Caco-2 (cell line): Measurements from ENCODE around the gene NCKAP5. TPM values are rescaled to one million over a fixed set of nuclear protein-coding genes. Genes with fewer than 3 reads are reported as not detected.

Experiments used
- BruUV-seq: library from RNA; stranded (reverse); fragments of 400-500 nt; replicated peaks from 2 replicates; lab custom pipeline; 2021; lab: Mats Ljungman, UMichigan
- CTCF ChIA-PET: fragments of 300-600 bp; sonication (Branson Sonifier 250); formaldehyde crosslinking; loops from one replicate; lab custom pipeline; 2022; ENCODE audit warnings: antibody characterized with exemption; lab: Charles Lee
- POLR2A ChIA-PET: fragments of 300-600 bp; sonication (Branson Sonifier 250); formaldehyde crosslinking; loops from one replicate; lab custom pipeline; 2022; ENCODE audit warnings: antibody characterized with exemption; lab: Charles Lee
- DNase-seq, 2 experiments: peaks; one replicate each; pipeline versions ENCODE4 v3.0.0 to v3.0.0-alpha.2; 2020 to 2022
- H3K27me3 ChIP-seq: replicated peaks from 2 replicates; pipeline ENCODE4 v1.6.0; 2011; ENCODE audit warnings: low read length; ENCODE audit not compliant: control insufficient read depth, insufficient read depth
- H3K36me3 ChIP-seq: 2 replicates; pipeline ENCODE4 v1.5.1; 2011; ENCODE audit warnings: low read length; ENCODE audit not compliant: control insufficient read depth, insufficient read depth
- H3K4me1 ChIP-seq: fragments of 250-450 bp; sonication (Bioruptor Pico); 2 replicates; pipeline ENCODE4 v1.5.1; 2020; ENCODE audit warnings: mild to moderate bottlenecking
- H3K4me3 ChIP-seq: 2 replicates; pipeline ENCODE4 v1.5.1; 2011; ENCODE audit warnings: low read depth, mild to moderate bottlenecking, control low read depth, low read length
- H3K9me3 ChIP-seq: fragments of 250-450 bp; sonication (Bioruptor Pico); 2 replicates; pipeline ENCODE4 v1.5.1; 2020; ENCODE audit warnings: mild to moderate bottlenecking, moderate library complexity
- H3K27ac Mint-ChIP-seq: one replicate; pipeline ENCODE4 v1.8.0; 2022; ENCODE audit warnings: mixed read lengths; ENCODE audit not compliant: unreplicated experiment
- H3K27me3 Mint-ChIP-seq: one replicate; pipeline ENCODE4 v1.8.0; 2022; ENCODE audit warnings: mixed read lengths; ENCODE audit not compliant: insufficient read depth, unreplicated experiment
- H3K36me3 Mint-ChIP-seq: one replicate; pipeline ENCODE4 v1.8.0; 2022; ENCODE audit warnings: mild to moderate bottlenecking, mixed read lengths; ENCODE audit not compliant: insufficient read depth, unreplicated experiment
- H3K4me1 Mint-ChIP-seq: one replicate; pipeline ENCODE4 v1.8.0; 2022; ENCODE audit warnings: low read depth, mixed read lengths; ENCODE audit not compliant: unreplicated experiment
- H3K4me3 Mint-ChIP-seq: one replicate; pipeline ENCODE4 v1.8.0; 2022; ENCODE audit warnings: mild to moderate bottlenecking, moderate library complexity, mixed read lengths; ENCODE audit not compliant: unreplicated experiment
- H3K9me3 Mint-ChIP-seq: one replicate; pipeline ENCODE4 v1.8.0; 2022; ENCODE audit warnings: mixed read lengths; ENCODE audit not compliant: unreplicated experiment
- intact Hi-C: fragments of 100-400 bp; cut with micrococcal nuclease; formaldehyde crosslinking; loops from one replicate; pipeline ENCODE4 v1.10.0; 2022; ENCODE audit not compliant: unreplicated experiment
- total RNA-seq: library from RNA; stranded (reverse); gene quantifications from 2 replicates; pipeline ENCODE4 v1.2.3, GENCODE V29; 2022
- TF ChIP-seq, protein P1 (sequence below), 2 experiments: fragments of 200-600 bp in 1 of 2; IDR thresholded peaks; 1 replicate in 1 of 2; 2 replicates in 1 of 2; pipeline versions ENCODE4 v1.5.1 to v1.8.0; 2011 to 2022; ENCODE audit warnings: antibody characterized with exemption in 1 of 2, control low read depth in 1 of 2, inconsistent platforms in 1 of 2, low read depth in 1 of 2, low read length in 1 of 2, mild to moderate bottlenecking in 1 of 2, moderate library complexity in 1 of 2; ENCODE audit not compliant: insufficient read depth in 1 of 2, severe bottlenecking in 1 of 2, unreplicated experiment in 1 of 2

The NCKAP5 gene
- total RNA-seq, 1 experiment from 2014 or later, result 3.8 TPM

DNA sequence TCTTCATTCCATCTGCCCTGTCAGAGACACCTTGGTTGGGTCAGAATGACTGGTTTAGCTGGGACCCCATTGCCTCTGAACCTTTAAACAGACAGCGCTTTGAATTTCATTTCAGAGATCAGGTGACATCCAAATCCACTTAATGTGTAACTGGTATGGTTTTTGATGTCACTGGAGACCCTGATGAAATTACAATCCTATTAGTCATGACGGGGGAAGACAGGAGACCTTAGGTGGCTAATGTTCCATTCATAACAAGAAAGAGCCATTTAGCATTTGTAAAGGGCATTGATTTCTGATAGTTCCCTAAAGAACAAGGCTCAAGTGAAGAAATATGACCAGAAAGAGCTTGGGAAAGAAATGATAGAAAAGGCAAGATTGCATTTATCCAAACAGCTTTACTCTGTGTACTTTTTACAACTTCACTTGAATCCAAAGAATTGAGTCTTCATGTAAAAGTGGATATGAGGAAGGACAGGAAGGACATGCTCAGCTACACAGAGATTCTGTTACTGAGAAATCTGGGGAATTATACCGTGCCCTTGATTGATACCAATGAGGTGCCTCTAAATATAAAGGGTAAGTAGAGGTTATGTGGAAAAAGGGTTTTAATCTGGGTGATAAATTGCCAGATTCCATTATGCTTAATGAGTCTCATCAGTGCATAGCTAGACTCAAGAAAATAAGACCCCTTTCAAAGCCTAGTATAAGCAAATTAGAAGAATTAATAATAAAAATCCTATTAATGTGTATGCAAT, 198.2 kb downstream of the NCKAP5 start:
- no peak for DNase-seq
- ChIA-PET POLR2A (no interaction called here), CTCF (no interaction called here)
- peaks cover 4% of the 10 kb centered on the region for H3K27me3 Mint-ChIP-seq
- no peak overlapping the region for H3K4me3 ChIP-seq
- TF ChIP-seq, protein P1, sequence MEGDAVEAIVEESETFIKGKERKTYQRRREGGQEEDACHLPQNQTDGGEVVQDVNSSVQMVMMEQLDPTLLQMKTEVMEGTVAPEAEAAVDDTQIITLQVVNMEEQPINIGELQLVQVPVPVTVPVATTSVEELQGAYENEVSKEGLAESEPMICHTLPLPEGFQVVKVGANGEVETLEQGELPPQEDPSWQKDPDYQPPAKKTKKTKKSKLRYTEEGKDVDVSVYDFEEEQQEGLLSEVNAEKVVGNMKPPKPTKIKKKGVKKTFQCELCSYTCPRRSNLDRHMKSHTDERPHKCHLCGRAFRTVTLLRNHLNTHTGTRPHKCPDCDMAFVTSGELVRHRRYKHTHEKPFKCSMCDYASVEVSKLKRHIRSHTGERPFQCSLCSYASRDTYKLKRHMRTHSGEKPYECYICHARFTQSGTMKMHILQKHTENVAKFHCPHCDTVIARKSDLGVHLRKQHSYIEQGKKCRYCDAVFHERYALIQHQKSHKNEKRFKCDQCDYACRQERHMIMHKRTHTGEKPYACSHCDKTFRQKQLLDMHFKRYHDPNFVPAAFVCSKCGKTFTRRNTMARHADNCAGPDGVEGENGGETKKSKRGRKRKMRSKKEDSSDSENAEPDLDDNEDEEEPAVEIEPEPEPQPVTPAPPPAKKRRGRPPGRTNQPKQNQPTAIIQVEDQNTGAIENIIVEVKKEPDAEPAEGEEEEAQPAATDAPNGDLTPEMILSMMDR (IDR thresholded peaks at IDR 0.05; ENCODE audit: insufficient read depth in 1 of 2, low read depth in 1 of 2, low read length in 1 of 2, severe bottlenecking in 1 of 2, unreplicated experiment in 1 of 2), result no peak
- no TSS peak for BruUV-seq
- no peaks in the 10 kb centered on the region for H3K4me1 ChIP-seq
- H3K27me3 ChIP-seq, result no peaks in the 10 kb centered on the region
- no peak overlapping the region for H3K27ac Mint-ChIP-seq
- H3K9me3 ChIP-seq, result no peaks in the 10 kb centered on the region
- H3K4me1 Mint-ChIP-seq, result no peaks in the 10 kb centered on the region
- H3K4me3 Mint-ChIP-seq, result no peak overlapping the region
- H3K36me3 Mint-ChIP-seq, result no peaks in the 10 kb centered on the region
- intact Hi-C loops, result no loop called here
- no peaks in the 10 kb centered on the region for H3K36me3 ChIP-seq
- no peaks in the 10 kb centered on the region for H3K9me3 Mint-ChIP-seq

DNA sequence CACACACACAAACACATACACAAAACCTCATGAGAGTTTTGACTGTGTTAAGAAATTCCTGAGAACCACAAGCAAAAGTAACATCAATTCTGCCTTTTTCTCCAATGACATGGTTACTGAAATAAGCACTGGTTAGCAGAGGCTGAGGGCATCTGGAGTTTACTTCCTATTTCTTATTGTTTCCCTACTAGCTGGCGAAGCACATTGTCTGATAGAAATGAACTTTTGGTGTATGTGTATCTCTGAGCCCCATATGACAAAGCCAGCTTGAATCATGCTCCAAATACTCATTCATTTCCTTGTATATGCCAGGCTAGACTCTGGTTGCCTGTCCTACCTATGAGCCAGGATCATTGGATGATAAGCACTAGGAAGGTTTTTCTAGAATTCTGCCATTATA, 203.1 kb downstream of the NCKAP5 start:
- Mint-ChIP-seq H3K4me1 (no peaks in the 10 kb centered on the region), H3K27ac (no peak overlapping the region), H3K36me3 (no peaks in the 10 kb centered on the region), H3K4me3 (no peak overlapping the region), H3K27me3 (no peaks in the 10 kb centered on the region), H3K9me3 (no peaks in the 10 kb centered on the region)
- no peak for DNase-seq
- Histone ChIP-seq H3K36me3 (no peaks in the 10 kb centered on the region), H3K4me1 (no peaks in the 10 kb centered on the region), H3K9me3 (no peaks in the 10 kb centered on the region), H3K4me3 (no peak overlapping the region), H3K27me3 (no peaks in the 10 kb centered on the region)
- no TSS peak for BruUV-seq
- TF ChIP-seq, protein P1 (IDR thresholded peaks at IDR 0.05; ENCODE audit: insufficient read depth in 1 of 2, low read depth in 1 of 2, low read length in 1 of 2, severe bottlenecking in 1 of 2, unreplicated experiment in 1 of 2), result no peak
- intact Hi-C loops, result no loop called here
- ChIA-PET CTCF (interaction anchor here (0.6 kb wide), 1 partner anchor 27 kb away, joined by 3 read pairs; no protein-coding TSS in a partner anchor), POLR2A (no interaction called here)

DNA sequence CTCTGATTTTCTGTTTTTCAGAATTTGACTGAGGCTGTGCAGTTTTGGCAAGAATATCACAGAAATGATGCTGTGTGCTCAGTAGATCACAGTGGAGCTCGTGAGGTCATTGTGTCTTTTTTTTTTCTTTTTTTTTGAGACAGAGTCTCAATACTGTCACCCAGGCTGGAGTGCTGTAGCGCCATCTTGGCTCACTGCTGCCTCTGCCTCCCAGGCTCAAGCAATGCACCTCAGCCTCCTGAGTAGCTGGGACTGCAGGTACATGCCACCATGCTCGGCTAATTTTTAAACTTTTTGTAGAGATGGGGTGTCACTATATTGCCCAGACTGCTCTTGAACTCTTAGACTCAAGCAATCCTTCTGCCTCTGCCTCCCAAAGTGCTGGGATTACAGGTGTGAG, 203.6 kb downstream of the NCKAP5 start:
- H3K9me3 Mint-ChIP-seq, result no peaks in the 10 kb centered on the region
- no peak for DNase-seq
- no peaks in the 10 kb centered on the region for H3K9me3 ChIP-seq
- CTCF ChIA-PET, result interaction anchor here (0.6 kb wide), 1 partner anchor 28 kb away, joined by 3 read pairs; no protein-coding TSS in a partner anchor
- no peaks in the 10 kb centered on the region for H3K27me3 ChIP-seq
- intact Hi-C loops, result no loop called here
- POLR2A ChIA-PET, result no interaction called here
- no peak overlapping the region for H3K4me3 ChIP-seq
- H3K4me3 Mint-ChIP-seq, result no peak overlapping the region
- no peaks in the 10 kb centered on the region for H3K27me3 Mint-ChIP-seq
- BruUV-seq, result no TSS peak
- no peaks in the 10 kb centered on the region for H3K4me1 ChIP-seq
- no peaks in the 10 kb centered on the region for H3K36me3 ChIP-seq
- no peaks in the 10 kb centered on the region for H3K36me3 Mint-ChIP-seq
- H3K27ac Mint-ChIP-seq, result no peak overlapping the region
- H3K4me1 Mint-ChIP-seq, result no peaks in the 10 kb centered on the region
- TF ChIP-seq, protein P1 (IDR thresholded peaks at IDR 0.05; ENCODE audit: insufficient read depth in 1 of 2, low read depth in 1 of 2, low read length in 1 of 2, severe bottlenecking in 1 of 2, unreplicated experiment in 1 of 2), result no peak
